GM15510 (cell line): ENCODE data around the gene NXT1.

Source experiments
- POLR2A ChIP-seq: IDR thresholded peaks from 3 replicates; pipeline ENCODE4 v1.6.1; 2011; ENCODE audit warnings: borderline replicate concordance; ENCODE audit not compliant: insufficient read length; ENCODE audit errors: extremely low read depth

The NXT1 gene

GRCh38 chr20:23347791-23348190 lies 2.8 kb upstream of the NXT1 start:
- TF ChIP-seq POLR2A = no peak

GRCh38 chr20:23349338-23350195 lies 1.0 kb upstream of the NXT1 start:
- TF ChIP-seq POLR2A = no peak

- no peak for TF ChIP-seq POLR2A
Measured at GRCh38 chr20:23350904-23351838, 580 bp downstream of the NXT1 start.

GRCh38 chr20:23356203-23356602 lies 5.6 kb downstream of the NXT1 start:
- no peak for TF ChIP-seq POLR2A

GRCh38 chr20:23357767-23358562 lies 7.4 kb downstream of the NXT1 start:
- TF ChIP-seq POLR2A = peak; percentile 72

GRCh38 chr20:23358563-23358906 lies 7.9 kb downstream of the NXT1 start:
- no peak for TF ChIP-seq POLR2A

- no peak for TF ChIP-seq POLR2A
Measured at GRCh38 chr20:23358923-23359593, 8.5 kb downstream of the NXT1 start.

- no peak for TF ChIP-seq POLR2A
Measured at GRCh38 chr20:23360531-23360930, 9.9 kb downstream of the NXT1 start.

GRCh38 chr20:23361119-23361475 lies 10.5 kb downstream of the NXT1 start:
- TF ChIP-seq POLR2A = no peak

- TF ChIP-seq POLR2A = peak; percentile 84
Measured at GRCh38 chr20:23361476-23362391, 11.1 kb downstream of the NXT1 start, which contains the start of gene GZF1. TSS of gene GZF1 (plus strand) at chr20:23362182. CDS start at chr20:23364384, 2,202 bp downstream.

GRCh38 chr20:23362392-23363256 lies 12.0 kb downstream of the NXT1 start:
- TF ChIP-seq POLR2A = no peak

- no peak for TF ChIP-seq POLR2A
Measured at GRCh38 chr20:23363257-23363649, 12.7 kb downstream of the NXT1 start.
